Transverse colon (tissue), 4 donors: ENCODE results near the gene SGSM1. TPM values are rescaled to one million over a fixed set of nuclear protein-coding genes. Genes with fewer than 3 reads are reported as not detected.

Experiments used
- DNase-seq: peaks from one replicate; pipeline ENCODE4 v3.0.0-alpha.2; 2019
- H3K27ac ChIP-seq, 4 donors: fragments of 200-600 bp; sonication (generic); 2 replicates each; pipeline ENCODE4 v1.5.1; 2016 to 2018; ENCODE audit warnings: inconsistent platforms in 4 of 4
- H3K27me3 ChIP-seq: fragments of 200-600 bp; sonication (generic); 2 replicates; pipeline ENCODE4 v1.5.1; 2017; ENCODE audit warnings: inconsistent platforms
- H3K36me3 ChIP-seq, 4 donors: fragments of 200-600 bp; sonication (generic); 2 replicates each; pipeline ENCODE4 v1.5.1; 2017 to 2019; ENCODE audit warnings: inconsistent platforms in 4 of 4
- H3K4me1 ChIP-seq, 4 donors: fragments of 200-600 bp; sonication (generic); 2 replicates each; pipeline ENCODE4 v1.5.1; 2017 to 2020; ENCODE audit warnings: inconsistent platforms in 4 of 4
- H3K4me3 ChIP-seq, 4 donors: fragments of 200-600 bp; sonication (generic); 1 replicate in 1 of 4; 2 replicates in 3 of 4; pipeline versions ENCODE4 v1.5.1 to v1.6.1; 2017 to 2019; ENCODE audit warnings: inconsistent platforms in 4 of 4
- H3K9me3 ChIP-seq, 2 donors: fragments of 200-600 bp; sonication (generic); 2 replicates each; pipeline ENCODE4 v1.5.1; 2017 to 2019; ENCODE audit warnings: inconsistent platforms in 2 of 2
- CTCF ChIP-seq, 5 experiments: fragments of 200-600 bp in 3 of 5; fragments of 450-650 bp in 2 of 5; sonication (generic) in 3 of 5; IDR thresholded peaks; 1 replicate in 2 of 5; 2 replicates in 3 of 5; pipeline ENCODE4 v1.5.1; 2016 to 2017; ENCODE audit warnings: antibody characterized with exemption in 5 of 5, inconsistent platforms in 3 of 5, mild to moderate bottlenecking in 2 of 5, moderate library complexity in 1 of 5
- EP300 ChIP-seq: sonication (generic); formaldehyde crosslinking; IDR thresholded peaks from one replicate; pipeline ENCODE4 v1.6.1; 2017; ENCODE audit warnings: antibody characterized with exemption, low read depth
- POLR2A ChIP-seq: fragments of 450-650 bp; IDR thresholded peaks from one replicate; pipeline ENCODE4 v1.6.1; 2016; ENCODE audit warnings: antibody characterized with exemption, mild to moderate bottlenecking, moderate library complexity
- POLR2AphosphoS5 ChIP-seq, 3 donors: sonication (generic); formaldehyde crosslinking; IDR thresholded peaks; one replicate each; pipeline ENCODE4 v1.6.1; 2016; ENCODE audit warnings: antibody characterized with exemption in 3 of 3
- WGBS, 2 donors: methylation state at CpG; one replicate each; pipeline ENCODE4 v1.1.5; 2018; ENCODE audit warnings: low coverage in 1 of 2; 5-methylcytosine and 5-hydroxymethylcytosine counted together
- in situ Hi-C, 4 donors: fragments of 200-750 bp; cut with MboI; loops; one replicate each; pipeline versions ENCODE4 v1.15.0 to v1.15.1; 2017; ENCODE audit warnings: low sequenced_read_pairs in 3 of 4, low pct_ligation_motif_present in 1 of 4, low pct_unique_long_range_greater_than_20kb in 1 of 4
- intact Hi-C: fragments of 100-400 bp; cut with DNase I; formaldehyde crosslinking; loops from one replicate; pipeline ENCODE4 v1.15.1; 2023; ENCODE audit warnings: low total_unique reads
- total RNA-seq, 4 donors: library from RNA; depleted of rRNA; stranded (reverse); fragments of >200 nt; gene quantifications; one replicate each; pipeline ENCODE4 v1.1.0, GENCODE V29; 2016

Gene SGSM1
- total RNA-seq, 4 donors from 2014 or later: 2.5 to 6.2 (median 3.7) TPM

GRCh38 chr22:24813861-24814770 is 8.1 kb downstream of the SGSM1 start:
- Histone ChIP-seq H3K36me3 (no peaks in the 10 kb centered on the region), H3K27me3 (no peaks in the 10 kb centered on the region), H3K4me3 (no peak overlapping the region), H3K27ac (no peak overlapping the region), H3K9me3 (peaks cover 0 to 3% of the 10 kb centered on the region in 2 donors), H3K4me1 (peaks cover 0 to 4% (median 0%) of the 10 kb centered on the region in 4 donors)
- intact Hi-C loops (no loop called here), in situ Hi-C loops (no loop called here)
- DNase-seq: no peak
- TF ChIP-seq EP300: no peak
- TF ChIP-seq POLR2A: no peak
- TF ChIP-seq POLR2AphosphoS5 (IDR thresholded peaks at IDR 0.05): no peak
- WGBS, 2 donors: 82 to 89% methylated on average over 2 to 9 of the region's 9 CpGs

- Histone ChIP-seq H3K9me3 (peaks cover 0 to 3% of the 10 kb centered on the region in 2 donors), H3K27me3 (no peaks in the 10 kb centered on the region), H3K4me3 (no peak overlapping the region), H3K4me1 (peaks cover 13 to 20% (median 17%) of the 10 kb centered on the region in 4 donors), H3K27ac (peak overlapping the region in 1 of 4 donors; percentile 48), H3K36me3 (no peaks in the 10 kb centered on the region)
- TF ChIP-seq EP300 (no peak), POLR2AphosphoS5 (IDR thresholded peaks at IDR 0.05) (peak in 2 of 3 donors; percentile 45 to 77)
- 71% methylated on average over 4 of the region's 4 CpGs; no CpG with 5 or more reads in 1 of the 2 donors for WGBS, 2 donors
- intact Hi-C loops (no loop called here), in situ Hi-C loops (no loop called here)
- DNase-seq: peak; percentile 19
Measured at GRCh38 chr22:24816806-24817205, 10.8 kb downstream of the SGSM1 start.

- Histone ChIP-seq H3K9me3 (peaks cover 0 to 3% of the 10 kb centered on the region in 2 donors), H3K27me3 (no peaks in the 10 kb centered on the region), H3K27ac (peak overlapping the region; percentile 24 to 73 (median 52)), H3K4me1 (peaks cover 13 to 22% (median 18%) of the 10 kb centered on the region in 4 donors), H3K4me3 (no peak overlapping the region), H3K36me3 (no peaks in the 10 kb centered on the region)
- WGBS, 2 donors: 0 to 48% methylated on average over 1 to 2 of the region's 2 CpGs
- in situ Hi-C loops (no loop called here), intact Hi-C loops (no loop called here)
- DNase-seq: no peak
- TF ChIP-seq CTCF (IDR thresholded peaks at IDR 0.05) (no peak), POLR2A (no peak)
Measured at GRCh38 chr22:24819487-24819886, 13.5 kb downstream of the SGSM1 start.

- H3K27ac ChIP-seq: peak overlapping the region; percentile 24 to 73 (median 52)
- TF ChIP-seq EP300: no peak
Measured at GRCh38 chr22:24819911-24820461, 14.0 kb downstream of the SGSM1 start.

GRCh38 chr22:24822471-24822870 is 16.5 kb downstream of the SGSM1 start:
- 32% methylated on average over 2 of the region's 2 CpGs; no CpG with 5 or more reads in 1 of the 2 donors for whole genome bisulfite sequencing, 2 donors

More at GRCh38 chr22:24819911-24820461, 14.0 kb downstream of the SGSM1 start:
- Histone ChIP-seq H3K9me3 (peaks cover 0 to 3% of the 10 kb centered on the region in 2 donors), H3K36me3 (no peaks in the 10 kb centered on the region), H3K27me3 (no peaks in the 10 kb centered on the region), H3K4me3 (no peak overlapping the region), H3K4me1 (peaks cover 13 to 22% (median 18%) of the 10 kb centered on the region in 4 donors)
- DNase-seq: peak; percentile 65
- 28% methylated on average over 10 of the region's 10 CpGs; no CpG with 5 or more reads in 1 of the 2 donors for WGBS, 2 donors
- intact Hi-C loops (no loop called here), in situ Hi-C loops (no loop called here)

More at GRCh38 chr22:24822471-24822870, 16.5 kb downstream of the SGSM1 start:
- Histone ChIP-seq H3K36me3 (no peaks in the 10 kb centered on the region), H3K4me1 (peaks cover 13 to 22% (median 20%) of the 10 kb centered on the region in 4 donors), H3K27ac (no peak overlapping the region), H3K4me3 (no peak overlapping the region), H3K9me3 (no peaks in the 10 kb centered on the region), H3K27me3 (no peaks in the 10 kb centered on the region)
- no peak for TF ChIP-seq POLR2AphosphoS5 (IDR thresholded peaks at IDR 0.05)
- no peak for TF ChIP-seq CTCF (IDR thresholded peaks at IDR 0.05)
- TF ChIP-seq POLR2A: no peak
- TF ChIP-seq EP300: no peak
- intact Hi-C loops: no loop called here
- DNase-seq: no peak
- in situ Hi-C loops: no loop called here
